DMS153 (cell line): Measurements from ENCODE around the gene MAGEA11.
"Not testable (repeated sequence)": the region's sequence is repeated elsewhere in the genome, so short reads cannot be mapped to it uniquely, and the experiment has no call there.

Source experiments
- DNase-seq: peaks from one replicate; lab custom pipeline; 2025; lab: John Stamatoyannopoulos, UW

MAGEA11 gene

GRCh38 chrX:149711545-149712236 is at the start of gene MAGEA11:
Gene MAGEA11 (plus strand): TSS chrX:149712060. CDS start chrX:149713160, 1,100 bp downstream.
- no peak for DNase-seq

GRCh38 chrX:149675088-149675487 is 36.8 kb upstream of the MAGEA11 start:
- not testable (repeated sequence) for DNase-seq

- not testable (repeated sequence) for DNase-seq
Observed at GRCh38 chrX:149675554-149675953, 36.3 kb upstream of the MAGEA11 start.

GRCh38 chrX:149679164-149679678 is 32.6 kb upstream of the MAGEA11 start:
- not testable (repeated sequence) for DNase-seq

- no peak for DNase-seq
Observed at GRCh38 chrX:149681182-149681581, 30.7 kb upstream of the MAGEA11 start.

GRCh38 chrX:149682031-149682430 is 29.8 kb upstream of the MAGEA11 start:
- DNase-seq = no peak

GRCh38 chrX:149682956-149683947 is 28.6 kb upstream of the MAGEA11 start:
- no peak for DNase-seq

- no peak for DNase-seq
Observed at GRCh38 chrX:149683966-149684730, 27.7 kb upstream of the MAGEA11 start.

GRCh38 chrX:149687991-149688390 is 23.9 kb upstream of the MAGEA11 start:
- no peak for DNase-seq

- DNase-seq = no peak
Observed at GRCh38 chrX:149688552-149688951, 23.3 kb upstream of the MAGEA11 start.

- no peak for DNase-seq
Observed at GRCh38 chrX:149691794-149692193, 20.1 kb upstream of the MAGEA11 start.

GRCh38 chrX:149692686-149693272 is 19.1 kb upstream of the MAGEA11 start:
- DNase-seq = not testable (repeated sequence)

GRCh38 chrX:149699761-149700160 is 12.1 kb upstream of the MAGEA11 start:
- DNase-seq = no peak

GRCh38 chrX:149704664-149705063 is 7.2 kb upstream of the MAGEA11 start:
- DNase-seq = no peak

GRCh38 chrX:149707147-149707901 is 4.5 kb upstream of the MAGEA11 start:
- DNase-seq = no peak

GRCh38 chrX:149712831-149713230 is 971 bp downstream of the MAGEA11 start:
- DNase-seq = no peak

- DNase-seq = no peak
Observed at GRCh38 chrX:149713279-149714050, 1.6 kb downstream of the MAGEA11 start.

GRCh38 chrX:149715468-149715867 is 3.6 kb downstream of the MAGEA11 start:
- no peak for DNase-seq

GRCh38 chrX:149716632-149717031 is 4.8 kb downstream of the MAGEA11 start:
- no peak for DNase-seq

- DNase-seq = no peak
Observed at GRCh38 chrX:149717803-149718202, 5.9 kb downstream of the MAGEA11 start.
